Fibroblast of the aortic adventitia (primary cell): ENCODE data around the gene CCDC69. TPM values are rescaled to one million over a fixed set of nuclear protein-coding genes. Genes with fewer than 3 reads are reported as not detected.

Source experiments
- DNase-seq: peaks from one replicate; pipeline ENCODE4 v3.0.0-alpha.2; 2010; ENCODE audit warnings: low read depth
- H3K4me3 ChIP-seq: 2 replicates; pipeline ENCODE4 v1.5.1; 2011; ENCODE audit warnings: low read depth, mild to moderate bottlenecking, control low read depth, low read length, moderate library complexity
- CTCF ChIP-seq: IDR thresholded peaks from 2 replicates; pipeline ENCODE4 v1.5.1; 2011; ENCODE audit warnings: mild to moderate bottlenecking, low read length, control low read depth, inconsistent platforms; ENCODE audit not compliant: insufficient read depth
- total RNA-seq: library from RNA; depleted of rRNA; stranded (reverse); fragments of >200 nt; gene quantifications from 2 replicates; pipeline ENCODE4 v1.2.3, GENCODE V29; 2012; ENCODE audit warnings: low replicate concordance

Gene CCDC69
- total RNA-seq, 1 donor = 1.5 TPM

- DNase-seq = no peak
- no peak overlapping the region for H3K4me3 ChIP-seq
Measured at GRCh38 chr5:151153300-151153699, 70.6 kb downstream of the CCDC69 start.

GRCh38 chr5:151151793-151152192 is 72.1 kb downstream of the CCDC69 start:
- no peak overlapping the region for H3K4me3 ChIP-seq
- no peak for TF ChIP-seq CTCF
- peak; percentile 50 for DNase-seq

More at GRCh38 chr5:151153300-151153699, 70.6 kb downstream of the CCDC69 start:
- no peak for TF ChIP-seq CTCF

DNA sequence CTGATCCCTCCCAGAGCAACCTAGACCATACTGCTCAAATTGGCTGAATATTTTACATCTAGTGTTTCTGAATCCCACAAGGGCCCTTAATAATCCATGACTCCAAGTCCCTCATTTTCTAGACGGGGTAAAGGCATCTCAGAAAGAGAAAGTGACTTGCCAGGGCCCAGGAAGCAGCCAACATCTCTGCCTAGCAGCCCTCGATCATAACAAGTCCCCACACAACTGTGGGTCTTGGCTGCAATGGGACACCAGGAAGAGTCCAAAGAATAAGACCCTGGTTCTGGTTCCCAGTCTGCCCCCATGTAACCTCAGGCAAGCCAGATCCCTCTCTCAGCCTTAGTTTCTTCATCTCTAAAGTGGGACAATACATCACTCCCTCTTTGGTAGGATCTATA is 72.6 kb downstream of the CCDC69 start:
- no peak for DNase-seq
- no peak for TF ChIP-seq CTCF
- no peak overlapping the region for H3K4me3 ChIP-seq

DNA sequence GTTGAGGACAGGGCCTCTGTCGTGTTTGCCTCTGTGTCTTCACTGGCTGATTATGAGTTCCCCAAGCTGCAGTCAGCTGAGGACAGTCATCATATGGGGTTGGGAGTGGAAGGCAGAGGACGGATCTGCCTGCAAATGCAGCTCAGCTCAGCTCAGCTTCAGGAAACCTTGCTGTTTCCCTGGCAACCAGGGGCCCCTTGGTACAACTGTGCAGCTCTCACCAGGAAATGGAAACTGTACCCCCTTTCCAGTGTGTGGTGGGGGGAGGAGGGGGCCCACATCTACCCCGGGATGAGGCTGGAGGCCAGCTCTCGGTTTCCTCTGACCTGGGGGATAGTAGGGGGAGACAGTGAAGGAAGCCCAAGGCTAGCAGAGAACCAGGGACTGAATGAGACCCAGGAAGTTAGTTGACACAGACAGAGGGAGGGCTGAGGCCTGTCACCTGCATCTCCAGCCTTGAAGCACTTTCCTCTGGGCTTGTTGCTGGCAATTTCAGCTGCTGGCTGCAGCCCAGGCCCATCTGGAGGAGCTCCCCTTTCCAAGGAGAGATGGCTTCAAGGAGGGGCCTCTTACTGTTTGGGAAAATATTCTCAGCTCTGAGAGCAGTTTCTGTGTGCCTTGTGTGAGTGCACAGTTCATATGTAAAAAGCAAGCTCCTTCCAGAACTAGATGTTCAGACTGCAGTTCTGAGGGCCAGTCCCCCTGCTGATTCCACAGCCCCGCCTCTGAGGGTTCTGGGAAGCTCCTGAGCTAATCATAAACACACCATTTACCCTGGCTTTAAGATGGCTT is 73.2 kb downstream of the CCDC69 start:
- TF ChIP-seq CTCF = no peak
- no peak overlapping the region for H3K4me3 ChIP-seq
- peak; percentile 52 for DNase-seq

DNA sequence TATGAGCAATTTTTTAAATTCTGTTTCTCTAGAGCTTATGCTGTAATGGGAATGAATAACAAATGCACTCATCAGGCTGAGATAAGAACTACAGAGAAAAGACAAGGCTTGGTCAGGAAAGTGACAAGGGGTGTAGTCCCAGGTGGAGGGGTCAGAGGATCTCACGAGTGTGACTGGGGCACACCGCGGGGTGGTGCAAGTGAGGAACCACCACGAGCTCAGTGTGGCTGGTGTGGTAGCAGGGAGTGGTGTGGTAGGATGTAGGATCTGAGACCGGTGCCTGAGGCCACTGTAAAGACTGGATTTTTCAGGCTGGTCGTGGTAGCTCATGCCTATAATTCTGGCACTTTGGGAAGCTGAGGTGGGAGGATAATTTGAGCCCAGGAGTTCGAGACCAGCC is 75.3 kb downstream of the CCDC69 start:
- H3K4me3 ChIP-seq = no peak overlapping the region
- no peak for DNase-seq
- no peak for TF ChIP-seq CTCF

GRCh38 chr5:151147033-151147432 is 76.9 kb downstream of the CCDC69 start:
- TF ChIP-seq CTCF = no peak
- DNase-seq = no peak
- H3K4me3 ChIP-seq = no peak overlapping the region

DNA sequence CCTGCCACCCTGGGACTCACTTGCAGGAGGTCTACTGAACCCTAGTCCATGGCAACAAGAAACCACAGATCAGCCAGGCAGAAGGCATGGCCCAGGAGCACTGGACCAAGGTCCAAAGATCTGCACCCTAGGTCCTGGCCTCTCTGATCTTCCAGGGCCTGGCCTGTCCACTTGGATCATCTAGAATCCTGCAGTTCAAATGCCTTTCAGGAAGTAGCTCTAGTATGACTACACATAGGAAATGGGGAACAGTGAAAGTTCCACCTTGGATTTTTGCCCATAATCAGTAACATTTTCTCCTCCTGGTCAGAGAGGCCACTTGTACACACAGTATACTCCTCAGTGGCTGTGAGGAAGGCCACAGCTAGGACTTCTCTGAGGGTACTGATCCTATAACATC is 77.8 kb downstream of the CCDC69 start:
- DNase-seq = no peak
- no peak for TF ChIP-seq CTCF
- H3K4me3 ChIP-seq = no peak overlapping the region
